ENCODE measurements around the gene RCN1.

Gene RCN1

DNA sequence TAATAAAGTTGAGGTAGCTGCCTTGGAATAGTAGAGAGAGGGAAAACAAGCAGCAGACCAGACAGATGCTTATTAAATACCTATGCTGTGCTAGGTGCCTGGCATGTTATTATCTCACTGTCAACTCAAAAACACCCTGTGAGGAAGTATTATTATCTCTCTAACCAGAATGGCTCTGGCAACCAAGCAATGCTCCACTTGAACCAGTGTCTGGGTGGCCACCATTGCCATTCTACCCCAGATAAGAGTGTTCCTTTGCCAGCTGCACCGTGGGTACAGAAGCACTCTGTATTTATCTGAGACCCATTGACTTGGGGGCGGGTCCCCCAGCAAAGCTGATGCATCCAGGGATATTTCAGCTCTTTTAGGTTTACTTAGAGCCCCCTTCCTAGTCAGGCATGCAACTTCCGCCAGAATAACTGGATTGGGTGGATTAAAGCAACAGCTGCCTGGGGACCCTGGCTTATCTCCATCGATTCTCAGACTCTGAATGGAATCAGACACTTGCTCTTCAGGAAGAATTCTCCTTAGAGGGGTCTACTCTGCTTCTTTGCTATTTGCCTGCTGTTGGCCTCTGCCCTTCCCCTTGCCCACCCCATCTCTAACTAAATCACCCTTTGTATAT, 49.1 kb downstream of the RCN1 start:
- H3K4me3 ChIP-seq (ENCODE audit: low read length): no peak overlapping the region
- H3K9ac ChIP-seq (ENCODE audit: low read depth, low read length): no peak overlapping the region
- no peaks in the 10 kb centered on the region for H3K4me1 ChIP-seq (ENCODE audit: insufficient read depth, low read length)
- WGBS: 86% methylated on average over 4 of the region's 4 CpGs
- H3K36me3 ChIP-seq (ENCODE audit: insufficient read depth, low read length): no peaks in the 10 kb centered on the region
- no peaks in the 10 kb centered on the region for H3K27me3 ChIP-seq (ENCODE audit: insufficient read depth, low read length)
- H3K27ac ChIP-seq (ENCODE audit: low read depth, low read length): no peak overlapping the region
- H3K9me3 ChIP-seq (ENCODE audit: insufficient read depth, low read depth, low read length): no peaks in the 10 kb centered on the region

GRCh38 chr11:32141745-32142546, 51.1 kb downstream of the RCN1 start:
- WGBS: 96% methylated on average over 5 of the region's 6 CpGs

GRCh38 chr11:32143378-32143777, 52.5 kb downstream of the RCN1 start:
- Histone ChIP-seq H3K4me3 (ENCODE audit: low read length) (no peak overlapping the region), H3K4me1 (ENCODE audit: insufficient read depth, low read length) (no peaks in the 10 kb centered on the region), H3K9ac (ENCODE audit: low read depth, low read length) (no peak overlapping the region), H3K36me3 (ENCODE audit: insufficient read depth, low read length) (no peaks in the 10 kb centered on the region), H3K27ac (ENCODE audit: low read depth, low read length) (no peak overlapping the region), H3K9me3 (ENCODE audit: insufficient read depth, low read depth, low read length) (no peaks in the 10 kb centered on the region), H3K27me3 (ENCODE audit: insufficient read depth, low read length) (no peaks in the 10 kb centered on the region)
- 94% methylated on average over 8 of the region's 8 CpGs for WGBS

More at GRCh38 chr11:32141745-32142546, 51.1 kb downstream of the RCN1 start:
- no peak overlapping the region for H3K27ac ChIP-seq (ENCODE audit: low read depth, low read length)
- H3K36me3 ChIP-seq (ENCODE audit: insufficient read depth, low read length): no peaks in the 10 kb centered on the region
- H3K27me3 ChIP-seq (ENCODE audit: insufficient read depth, low read length): no peaks in the 10 kb centered on the region
- H3K4me3 ChIP-seq (ENCODE audit: low read length): no peak overlapping the region
- H3K4me1 ChIP-seq (ENCODE audit: insufficient read depth, low read length): no peaks in the 10 kb centered on the region
- H3K9ac ChIP-seq (ENCODE audit: low read depth, low read length): no peak overlapping the region
- no peaks in the 10 kb centered on the region for H3K9me3 ChIP-seq (ENCODE audit: insufficient read depth, low read depth, low read length)

- H3K9me3 ChIP-seq (ENCODE audit: insufficient read depth, low read depth, low read length): no peaks in the 10 kb centered on the region
- no peaks in the 10 kb centered on the region for H3K4me1 ChIP-seq (ENCODE audit: insufficient read depth, low read length)
- 91% methylated on average over 3 of the region's 3 CpGs for WGBS
- H3K27me3 ChIP-seq (ENCODE audit: insufficient read depth, low read length): no peaks in the 10 kb centered on the region
- no peak overlapping the region for H3K9ac ChIP-seq (ENCODE audit: low read depth, low read length)
- H3K36me3 ChIP-seq (ENCODE audit: insufficient read depth, low read length): no peaks in the 10 kb centered on the region
- H3K27ac ChIP-seq (ENCODE audit: low read depth, low read length): no peak overlapping the region
- no peak overlapping the region for H3K4me3 ChIP-seq (ENCODE audit: low read length)
These were observed 54.4 kb downstream of the RCN1 start for GRCh38 chr11:32145282-32145681.

- WGBS: 83% methylated on average over 4 of the region's 4 CpGs
- no peaks in the 10 kb centered on the region for H3K4me1 ChIP-seq (ENCODE audit: insufficient read depth, low read length)
- H3K27ac ChIP-seq (ENCODE audit: low read depth, low read length): no peak overlapping the region
These were observed 58.0 kb downstream of the RCN1 start for GRCh38 chr11:32148895-32149294.

GRCh38 chr11:32149748-32150147, 58.9 kb downstream of the RCN1 start:
- no peak overlapping the region for H3K9ac ChIP-seq (ENCODE audit: low read depth, low read length)
- WGBS: 90% methylated on average over 6 of the region's 7 CpGs

More at GRCh38 chr11:32148895-32149294, 58.0 kb downstream of the RCN1 start:
- Histone ChIP-seq H3K4me3 (ENCODE audit: low read length) (no peak overlapping the region), H3K9me3 (ENCODE audit: insufficient read depth, low read depth, low read length) (no peaks in the 10 kb centered on the region), H3K9ac (ENCODE audit: low read depth, low read length) (no peak overlapping the region), H3K36me3 (ENCODE audit: insufficient read depth, low read length) (no peaks in the 10 kb centered on the region), H3K27me3 (ENCODE audit: insufficient read depth, low read length) (no peaks in the 10 kb centered on the region)

GRCh38 chr11:32151027-32151426, 60.2 kb downstream of the RCN1 start:
- H3K27ac ChIP-seq (ENCODE audit: low read depth, low read length): no peak overlapping the region
- no peak overlapping the region for H3K9ac ChIP-seq (ENCODE audit: low read depth, low read length)
- H3K9me3 ChIP-seq (ENCODE audit: insufficient read depth, low read depth, low read length): no peaks in the 10 kb centered on the region
- no peaks in the 10 kb centered on the region for H3K4me1 ChIP-seq (ENCODE audit: insufficient read depth, low read length)
- no peaks in the 10 kb centered on the region for H3K27me3 ChIP-seq (ENCODE audit: insufficient read depth, low read length)
- H3K4me3 ChIP-seq (ENCODE audit: low read length): no peak overlapping the region
- no peaks in the 10 kb centered on the region for H3K36me3 ChIP-seq (ENCODE audit: insufficient read depth, low read length)

More at GRCh38 chr11:32149748-32150147, 58.9 kb downstream of the RCN1 start:
- H3K36me3 ChIP-seq (ENCODE audit: insufficient read depth, low read length): no peaks in the 10 kb centered on the region
- no peaks in the 10 kb centered on the region for H3K4me1 ChIP-seq (ENCODE audit: insufficient read depth, low read length)
- H3K4me3 ChIP-seq (ENCODE audit: low read length): no peak overlapping the region
- H3K27me3 ChIP-seq (ENCODE audit: insufficient read depth, low read length): no peaks in the 10 kb centered on the region
- no peak overlapping the region for H3K27ac ChIP-seq (ENCODE audit: low read depth, low read length)
- H3K9me3 ChIP-seq (ENCODE audit: insufficient read depth, low read depth, low read length): no peaks in the 10 kb centered on the region

GRCh38 chr11:32152216-32152615, 61.3 kb downstream of the RCN1 start:
- no peaks in the 10 kb centered on the region for H3K27me3 ChIP-seq (ENCODE audit: insufficient read depth, low read length)
- H3K4me1 ChIP-seq (ENCODE audit: insufficient read depth, low read length): no peaks in the 10 kb centered on the region
- H3K9me3 ChIP-seq (ENCODE audit: insufficient read depth, low read depth, low read length): 0 out of 2 replicates have a peak, but pooled peaks cover under 1% of the 10 kb centered on the region
- no peaks in the 10 kb centered on the region for H3K36me3 ChIP-seq (ENCODE audit: insufficient read depth, low read length)
- H3K4me3 ChIP-seq (ENCODE audit: low read length): no peak overlapping the region
- 87% methylated on average over 8 of the region's 9 CpGs for WGBS
- no peak overlapping the region for H3K9ac ChIP-seq (ENCODE audit: low read depth, low read length)
- H3K27ac ChIP-seq (ENCODE audit: low read depth, low read length): no peak overlapping the region

GRCh38 chr11:32152821-32153220, 61.9 kb downstream of the RCN1 start:
- Histone ChIP-seq H3K9ac (ENCODE audit: low read depth, low read length) (no peak overlapping the region), H3K27ac (ENCODE audit: low read depth, low read length) (no peak overlapping the region), H3K27me3 (ENCODE audit: insufficient read depth, low read length) (no peaks in the 10 kb centered on the region), H3K4me1 (ENCODE audit: insufficient read depth, low read length) (no peaks in the 10 kb centered on the region), H3K36me3 (ENCODE audit: insufficient read depth, low read length) (no peaks in the 10 kb centered on the region), H3K9me3 (ENCODE audit: insufficient read depth, low read depth, low read length) (peaks cover 3% of the 10 kb centered on the region; the same call in 1 of the 2 replicates), H3K4me3 (ENCODE audit: low read length) (no peak overlapping the region)
- WGBS: 88% methylated on average over 3 of the region's 3 CpGs

DNA sequence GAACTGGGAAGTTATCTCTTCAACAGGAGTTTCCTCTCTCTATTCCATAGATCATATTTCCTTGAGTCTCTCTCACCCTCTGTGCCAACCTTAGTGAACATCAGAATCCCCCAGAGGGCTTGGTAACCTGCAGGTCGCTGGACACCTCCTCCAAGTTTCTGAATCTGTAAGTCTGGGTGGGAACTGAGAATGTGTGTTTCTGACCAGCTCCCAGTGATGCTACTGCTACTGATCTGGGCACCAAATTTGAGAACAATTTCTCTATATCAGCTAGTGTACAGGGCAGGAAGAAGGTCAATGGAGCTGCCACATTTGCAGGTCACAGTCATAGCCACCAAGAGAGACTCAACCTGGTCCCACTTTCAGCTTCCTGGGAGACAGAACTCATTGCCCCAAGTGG, 62.9 kb downstream of the RCN1 start:
- no peak overlapping the region for H3K4me3 ChIP-seq (ENCODE audit: low read length)
- no peak overlapping the region for H3K27ac ChIP-seq (ENCODE audit: low read depth, low read length)
- H3K9ac ChIP-seq (ENCODE audit: low read depth, low read length): no peak overlapping the region
- WGBS: 85% methylated on average over 1 of the region's 1 CpG
- H3K27me3 ChIP-seq (ENCODE audit: insufficient read depth, low read length): no peaks in the 10 kb centered on the region
- no peaks in the 10 kb centered on the region for H3K36me3 ChIP-seq (ENCODE audit: insufficient read depth, low read length)
- H3K4me1 ChIP-seq (ENCODE audit: insufficient read depth, low read length): no peaks in the 10 kb centered on the region
- H3K9me3 ChIP-seq (ENCODE audit: insufficient read depth, low read depth, low read length): peaks cover 3% of the 10 kb centered on the region; the same call in 1 of the 2 replicates

GRCh38 chr11:32154275-32154674, 63.4 kb downstream of the RCN1 start:
- Histone ChIP-seq H3K27ac (ENCODE audit: low read depth, low read length) (no peak overlapping the region), H3K27me3 (ENCODE audit: insufficient read depth, low read length) (no peaks in the 10 kb centered on the region), H3K4me3 (ENCODE audit: low read length) (no peak overlapping the region), H3K36me3 (ENCODE audit: insufficient read depth, low read length) (no peaks in the 10 kb centered on the region), H3K4me1 (ENCODE audit: insufficient read depth, low read length) (no peaks in the 10 kb centered on the region), H3K9me3 (ENCODE audit: insufficient read depth, low read depth, low read length) (peaks cover 3% of the 10 kb centered on the region; the same call in 1 of the 2 replicates), H3K9ac (ENCODE audit: low read depth, low read length) (no peak overlapping the region)
- 95% methylated on average over 2 of the region's 2 CpGs for whole genome bisulfite sequencing
